Body of pancreas (tissue), 4 donors: Measurements from ENCODE around the gene OR2AP1.

Experiments used
- CTCF ChIP-seq, 7 experiments: fragments of 450-650 bp in 4 of 7; fragments of 200-600 bp in 3 of 7; sonication (generic) in 3 of 7; IDR thresholded peaks; one replicate each; pipeline ENCODE4 v1.5.1; 2016 to 2019; ENCODE audit warnings: antibody characterized with exemption in 7 of 7
- POLR2A ChIP-seq, 3 donors: fragments of 450-650 bp; IDR thresholded peaks; one replicate each; pipeline ENCODE4 v1.6.1; 2016; ENCODE audit warnings: antibody characterized with exemption in 3 of 3, mild to moderate bottlenecking in 2 of 3

GRCh38 chr12:55612646-55613045 is 40.4 kb downstream of the OR2AP1 start:
- no peak for TF ChIP-seq POLR2A (IDR thresholded peaks at IDR 0.05)
- no peak for TF ChIP-seq CTCF (IDR thresholded peaks at IDR 0.05)
